HL-60 (cell line): Measurements from ENCODE around the gene ZP3.
A peak's percentile ranks its signal among the peaks of the same experiment; 100 is the strongest.
"Not testable (repeated sequence)": the region's sequence is repeated elsewhere in the genome, so short reads cannot be mapped to it uniquely, and the experiment has no call there.

Experiments
- DNase-seq, 2 experiments: peaks; one replicate each; pipeline ENCODE4 v3.0.0-alpha.2; 2010 to 2020; ENCODE audit warnings: low read depth in 1 of 2, low spot score in 1 of 2
- H3K27ac ChIP-seq: fragments of 250-450 bp; sonication (Bioruptor Pico); replicated peaks from 2 replicates; pipeline ENCODE4 v1.5.1; 2020; ENCODE audit warnings: mild to moderate bottlenecking, moderate library complexity
- H3K27me3 ChIP-seq: fragments of 250-450 bp; sonication (Bioruptor Pico); 2 replicates; pipeline ENCODE4 v1.5.1; 2021; ENCODE audit warnings: mild to moderate bottlenecking, moderate library complexity; ENCODE audit not compliant: insufficient read depth, poor library complexity, severe bottlenecking
- H3K4me3 ChIP-seq: replicated peaks from 2 replicates; pipeline ENCODE4 v1.5.1; 2011; ENCODE audit warnings: mild to moderate bottlenecking, control low read depth, low read length; ENCODE audit not compliant: insufficient read depth
- GABPA ChIP-seq: IDR thresholded peaks from 2 replicates; pipeline ENCODE4 v1.6.1; 2012; ENCODE audit warnings: low read depth
- POLR2AphosphoS5 ChIP-seq: IDR thresholded peaks from 2 replicates; pipeline ENCODE4 v1.6.1; 2012; ENCODE audit warnings: low read depth
- SPI1 ChIP-seq: IDR thresholded peaks from 2 replicates; pipeline ENCODE4 v1.6.1; 2012; ENCODE audit warnings: low read depth, mild to moderate bottlenecking, borderline replicate concordance
- TF ChIP-seq, protein P1 (sequence below): IDR thresholded peaks from 2 replicates; pipeline ENCODE4 v1.6.1; 2012; ENCODE audit warnings: low read depth; ENCODE audit not compliant: insufficient replicate concordance
- TF ChIP-seq, protein P2 (sequence below): IDR thresholded peaks from one replicate; pipeline ENCODE4 v1.5.1; 2011; ENCODE audit warnings: low read length, control low read depth, inconsistent platforms; ENCODE audit not compliant: insufficient read depth

Gene ZP3

DNA sequence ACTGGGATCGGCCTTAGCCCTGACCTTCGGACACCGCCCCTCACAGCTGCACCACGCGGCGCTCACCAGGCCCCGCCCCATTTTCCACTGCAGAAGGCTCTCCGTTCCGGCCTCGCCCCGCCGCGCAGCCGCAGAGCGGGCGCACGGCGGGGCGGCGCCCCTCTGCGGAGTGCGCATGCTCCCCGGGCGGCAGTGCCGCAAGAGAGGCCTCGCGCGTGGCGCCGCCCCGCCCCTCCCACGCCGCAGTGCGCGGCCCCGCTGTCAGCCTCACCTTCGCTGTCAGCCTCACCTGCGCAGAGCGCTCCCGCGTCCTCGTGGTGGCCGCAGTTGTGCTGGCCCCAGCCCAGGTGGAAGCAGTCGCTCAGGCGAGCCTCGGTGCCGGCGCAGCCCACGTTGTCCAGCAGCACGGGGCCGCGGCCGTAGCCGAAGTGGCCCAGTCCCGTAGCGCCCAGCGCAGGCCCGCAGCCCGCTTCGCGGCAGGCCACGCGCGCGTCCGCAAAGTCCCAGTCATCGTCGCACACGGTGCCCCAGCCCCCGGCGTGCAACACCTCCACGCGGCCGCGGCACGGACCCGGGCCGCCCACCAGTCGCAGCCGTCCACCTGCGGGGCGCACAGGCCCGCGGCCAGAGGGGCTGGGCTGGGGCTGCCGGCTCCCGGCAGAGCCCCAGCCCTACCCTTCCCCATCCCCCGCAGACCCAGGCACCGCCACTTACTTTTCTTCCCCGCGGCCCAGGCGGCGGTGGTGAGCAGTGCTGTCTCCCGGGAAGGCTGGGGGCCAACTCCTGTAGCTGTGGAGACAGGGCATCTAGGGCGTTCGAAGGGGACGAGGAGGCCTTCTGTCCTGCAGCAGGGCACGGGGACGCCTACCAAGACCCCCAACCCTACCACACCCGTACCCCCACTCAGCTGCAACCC lies 31.4 kb upstream of the ZP3 start:
- H3K4me3 ChIP-seq, result peak overlapping the region; percentile 67
- no peaks in the 10 kb centered on the region for H3K27me3 ChIP-seq
- peak overlapping the region; percentile 79 for H3K27ac ChIP-seq
- peak; percentile 75 for TF ChIP-seq POLR2AphosphoS5
- TF ChIP-seq, protein P1, sequence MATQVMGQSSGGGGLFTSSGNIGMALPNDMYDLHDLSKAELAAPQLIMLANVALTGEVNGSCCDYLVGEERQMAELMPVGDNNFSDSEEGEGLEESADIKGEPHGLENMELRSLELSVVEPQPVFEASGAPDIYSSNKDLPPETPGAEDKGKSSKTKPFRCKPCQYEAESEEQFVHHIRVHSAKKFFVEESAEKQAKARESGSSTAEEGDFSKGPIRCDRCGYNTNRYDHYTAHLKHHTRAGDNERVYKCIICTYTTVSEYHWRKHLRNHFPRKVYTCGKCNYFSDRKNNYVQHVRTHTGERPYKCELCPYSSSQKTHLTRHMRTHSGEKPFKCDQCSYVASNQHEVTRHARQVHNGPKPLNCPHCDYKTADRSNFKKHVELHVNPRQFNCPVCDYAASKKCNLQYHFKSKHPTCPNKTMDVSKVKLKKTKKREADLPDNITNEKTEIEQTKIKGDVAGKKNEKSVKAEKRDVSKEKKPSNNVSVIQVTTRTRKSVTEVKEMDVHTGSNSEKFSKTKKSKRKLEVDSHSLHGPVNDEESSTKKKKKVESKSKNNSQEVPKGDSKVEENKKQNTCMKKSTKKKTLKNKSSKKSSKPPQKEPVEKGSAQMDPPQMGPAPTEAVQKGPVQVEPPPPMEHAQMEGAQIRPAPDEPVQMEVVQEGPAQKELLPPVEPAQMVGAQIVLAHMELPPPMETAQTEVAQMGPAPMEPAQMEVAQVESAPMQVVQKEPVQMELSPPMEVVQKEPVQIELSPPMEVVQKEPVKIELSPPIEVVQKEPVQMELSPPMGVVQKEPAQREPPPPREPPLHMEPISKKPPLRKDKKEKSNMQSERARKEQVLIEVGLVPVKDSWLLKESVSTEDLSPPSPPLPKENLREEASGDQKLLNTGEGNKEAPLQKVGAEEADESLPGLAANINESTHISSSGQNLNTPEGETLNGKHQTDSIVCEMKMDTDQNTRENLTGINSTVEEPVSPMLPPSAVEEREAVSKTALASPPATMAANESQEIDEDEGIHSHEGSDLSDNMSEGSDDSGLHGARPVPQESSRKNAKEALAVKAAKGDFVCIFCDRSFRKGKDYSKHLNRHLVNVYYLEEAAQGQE, result no peak
- TF ChIP-seq GABPA, result no peak
- peak; percentile 74 to 90 for DNase-seq

DNA sequence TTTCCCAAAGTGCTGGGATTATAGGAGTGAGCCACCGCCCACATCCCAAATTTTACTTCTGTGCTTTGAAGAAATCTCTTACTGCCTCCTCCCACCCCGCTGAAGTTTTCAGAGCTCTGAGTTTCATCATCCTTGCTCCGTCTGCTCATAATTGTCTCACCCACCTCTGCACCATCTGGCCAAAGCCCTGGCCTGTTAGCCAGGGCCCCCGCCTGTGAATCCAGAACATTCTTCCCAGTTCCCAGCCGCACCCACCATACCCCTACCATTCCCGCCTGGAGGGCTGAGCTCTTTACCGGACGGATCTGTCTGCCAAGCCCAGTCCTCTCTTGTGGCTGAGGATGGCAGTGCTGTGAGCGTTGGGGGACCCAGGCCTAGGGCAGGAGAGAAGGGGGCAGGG lies 29.8 kb upstream of the ZP3 start:
- Histone ChIP-seq H3K4me3 (no peak overlapping the region), H3K27me3 (no peaks in the 10 kb centered on the region), H3K27ac (no peak overlapping the region)
- TF ChIP-seq, protein P2, sequence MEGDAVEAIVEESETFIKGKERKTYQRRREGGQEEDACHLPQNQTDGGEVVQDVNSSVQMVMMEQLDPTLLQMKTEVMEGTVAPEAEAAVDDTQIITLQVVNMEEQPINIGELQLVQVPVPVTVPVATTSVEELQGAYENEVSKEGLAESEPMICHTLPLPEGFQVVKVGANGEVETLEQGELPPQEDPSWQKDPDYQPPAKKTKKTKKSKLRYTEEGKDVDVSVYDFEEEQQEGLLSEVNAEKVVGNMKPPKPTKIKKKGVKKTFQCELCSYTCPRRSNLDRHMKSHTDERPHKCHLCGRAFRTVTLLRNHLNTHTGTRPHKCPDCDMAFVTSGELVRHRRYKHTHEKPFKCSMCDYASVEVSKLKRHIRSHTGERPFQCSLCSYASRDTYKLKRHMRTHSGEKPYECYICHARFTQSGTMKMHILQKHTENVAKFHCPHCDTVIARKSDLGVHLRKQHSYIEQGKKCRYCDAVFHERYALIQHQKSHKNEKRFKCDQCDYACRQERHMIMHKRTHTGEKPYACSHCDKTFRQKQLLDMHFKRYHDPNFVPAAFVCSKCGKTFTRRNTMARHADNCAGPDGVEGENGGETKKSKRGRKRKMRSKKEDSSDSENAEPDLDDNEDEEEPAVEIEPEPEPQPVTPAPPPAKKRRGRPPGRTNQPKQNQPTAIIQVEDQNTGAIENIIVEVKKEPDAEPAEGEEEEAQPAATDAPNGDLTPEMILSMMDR, result no peak
- no peak for TF ChIP-seq POLR2AphosphoS5
- no peak for TF ChIP-seq GABPA
- TF ChIP-seq, protein P1, result no peak
- no peak for TF ChIP-seq SPI1
- DNase-seq, result peak in 1 of 2 experiments; percentile 23

DNA sequence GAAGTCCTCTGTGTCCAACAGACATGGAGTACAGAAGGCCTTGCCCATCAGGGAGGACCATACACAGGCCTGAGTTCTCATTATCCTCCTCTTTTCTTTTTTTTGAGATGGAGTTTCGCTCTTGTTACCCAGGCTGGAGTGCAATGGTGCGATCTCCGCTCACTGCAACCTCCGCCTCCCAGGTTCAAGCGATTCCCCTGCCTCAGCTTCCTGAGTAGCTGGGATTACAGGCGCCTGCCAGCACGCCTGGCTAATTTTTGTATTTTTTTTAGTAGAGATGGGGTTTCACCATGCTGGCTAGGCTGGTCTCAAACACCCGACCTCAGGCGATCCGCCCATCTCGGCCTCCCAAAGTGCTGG lies 29.2 kb upstream of the ZP3 start:
- H3K27me3 ChIP-seq, H3K4me3 ChIP-seq, DNase-seq, H3K27ac ChIP-seq: not testable (repeated sequence)

DNA sequence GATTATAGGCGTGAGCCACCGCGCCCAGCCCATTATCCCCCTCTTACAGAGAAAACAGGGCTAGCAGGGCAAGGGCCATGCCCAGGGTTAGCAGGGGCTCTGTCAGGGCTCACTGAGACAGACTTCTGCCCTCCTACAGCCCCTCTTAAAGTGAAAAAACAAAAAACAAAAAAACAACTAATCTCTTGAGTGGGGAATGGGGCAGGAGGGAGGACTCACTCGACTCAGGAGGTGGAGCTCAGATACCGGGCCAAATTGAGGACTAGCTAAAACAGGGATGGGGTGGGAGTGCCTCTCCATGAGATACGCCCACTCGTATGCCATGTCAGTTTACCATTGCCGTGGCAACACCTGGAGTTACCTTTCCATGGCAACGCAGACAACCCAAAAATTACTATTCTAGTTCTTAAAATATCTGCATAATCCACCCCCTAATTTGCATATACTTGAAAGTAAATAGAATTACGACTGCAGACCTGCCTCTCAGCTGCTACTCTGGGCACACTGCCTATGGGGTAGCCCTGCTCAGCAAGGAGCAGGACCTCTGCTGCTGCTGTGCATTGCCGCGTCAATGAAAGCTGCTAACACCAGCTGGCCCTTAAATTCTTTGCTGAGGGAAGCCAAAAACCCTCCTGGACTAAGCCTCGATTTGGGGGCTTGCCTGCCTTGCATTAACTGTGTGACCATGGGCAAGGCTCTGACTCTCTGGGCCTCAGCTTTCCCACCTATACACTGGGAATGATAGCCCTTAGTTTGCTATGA lies 28.6 kb upstream of the ZP3 start:
- no peak overlapping the region for H3K27ac ChIP-seq
- no peak overlapping the region for H3K4me3 ChIP-seq
- DNase-seq, result no peak
- TF ChIP-seq POLR2AphosphoS5, result no peak
- no peak for TF ChIP-seq GABPA
- no peak for TF ChIP-seq SPI1
- TF ChIP-seq, protein P2, result no peak
- TF ChIP-seq, protein P1, result no peak
- no peaks in the 10 kb centered on the region for H3K27me3 ChIP-seq
